GM12892 (cell line): Measurements from ENCODE around the gene ANK3.

Source experiments
- DNase-seq: peaks from one replicate; pipeline ENCODE4 v3.0.0; 2011; ENCODE audit not compliant: insufficient read length
- FAIRE-seq: peaks from 2 replicates; lab custom pipeline; 2011; peaks lifted over from hg19 to GRCh38; lab: Jason Lieb, UNC
- POLR2A ChIP-seq: IDR thresholded peaks from 2 replicates; pipeline ENCODE4 v1.6.1; 2011; ENCODE audit warnings: low read depth, low read length, control low read depth
- POLR2AphosphoS5 ChIP-seq: IDR thresholded peaks from 2 replicates; pipeline ENCODE4 v1.6.1; 2011; ENCODE audit warnings: low read depth, low read length, control low read depth
- TAF1 ChIP-seq: IDR thresholded peaks from 2 replicates; pipeline ENCODE4 v1.6.1; 2011; ENCODE audit warnings: low read depth, mild to moderate bottlenecking, control low read depth, low read length, borderline replicate concordance

ANK3 gene

DNA sequence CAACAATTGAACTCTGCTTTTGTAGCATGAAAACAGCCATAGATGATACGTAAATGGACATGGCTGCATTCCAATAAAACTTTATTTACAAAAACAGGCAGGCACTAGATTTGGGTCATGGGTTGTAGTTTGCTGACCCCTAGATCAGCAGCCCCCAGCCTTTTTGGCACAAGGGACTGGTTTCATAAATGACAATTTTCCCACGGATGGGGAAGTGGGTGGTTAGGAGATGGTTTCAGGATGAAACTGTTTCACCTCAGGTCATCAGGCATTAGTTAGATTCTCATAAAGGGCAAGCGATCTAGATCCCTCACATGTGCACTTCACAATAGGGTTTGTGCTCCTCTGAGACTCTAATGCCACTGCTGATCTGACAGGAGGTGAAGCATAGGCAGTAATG lies 16.5 kb upstream of the ANK3 start:
- FAIRE-seq (no peak), DNase-seq (no peak)
- no peak for TF ChIP-seq POLR2A
- no peak for TF ChIP-seq TAF1
- TF ChIP-seq POLR2AphosphoS5, result no peak

DNA sequence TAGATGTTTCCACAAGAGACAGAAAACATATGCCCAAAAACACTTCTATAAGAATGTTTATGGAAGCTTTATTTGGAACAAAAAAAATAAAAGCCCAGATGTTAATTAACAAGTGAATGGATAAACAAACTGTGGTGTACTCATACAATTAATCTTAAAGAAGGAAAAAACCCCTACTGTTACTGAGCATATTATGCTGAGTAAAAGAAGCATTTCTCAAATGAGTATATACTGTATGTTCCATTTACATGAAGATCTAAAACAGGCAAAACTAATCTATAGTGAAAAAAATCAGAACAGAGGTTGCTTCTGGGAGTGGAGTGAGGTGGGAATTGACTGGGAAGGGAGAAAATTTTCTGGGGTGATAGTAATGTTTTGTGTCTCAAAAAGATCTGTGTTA lies 15.5 kb upstream of the ANK3 start:
- DNase-seq (no peak), FAIRE-seq (no peak)
- TF ChIP-seq TAF1 (no peak), POLR2A (no peak), POLR2AphosphoS5 (no peak)

GRCh38 chr10:60403168-60403873 lies 13.6 kb upstream of the ANK3 start:
- DNase-seq, result no peak
- FAIRE-seq, result no peak
- no peak for TF ChIP-seq POLR2AphosphoS5
- TF ChIP-seq TAF1, result no peak
- TF ChIP-seq POLR2A, result no peak

DNA sequence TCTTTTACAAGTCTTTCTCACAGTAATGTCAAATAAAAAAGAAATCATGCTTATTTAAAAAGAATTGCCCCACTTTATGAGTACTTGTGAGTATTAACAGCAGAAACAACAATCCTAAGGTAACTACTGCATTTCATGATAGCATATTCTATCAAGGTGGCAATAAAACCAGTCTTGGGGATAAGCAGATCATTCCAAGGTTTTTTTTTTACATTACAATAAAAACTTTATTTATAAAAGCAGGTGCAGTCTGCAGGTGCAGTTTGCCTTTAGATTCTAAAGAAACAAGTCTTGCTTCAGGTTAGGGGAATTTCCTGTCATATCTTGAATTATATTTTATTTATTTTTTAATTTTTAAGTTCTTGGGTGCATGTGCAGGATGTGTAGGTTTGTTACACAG lies 10.7 kb upstream of the ANK3 start:
- TF ChIP-seq TAF1, result no peak
- TF ChIP-seq POLR2A, result no peak
- no peak for TF ChIP-seq POLR2AphosphoS5
- no peak for FAIRE-seq
- DNase-seq, result no peak

- DNase-seq (no peak), FAIRE-seq (no peak)
Observed at GRCh38 chr10:60399328-60399727, 9.7 kb upstream of the ANK3 start.

GRCh38 chr10:60397792-60398191 lies 8.1 kb upstream of the ANK3 start:
- DNase-seq, result no peak
- TF ChIP-seq POLR2A (no peak), POLR2AphosphoS5 (no peak), TAF1 (no peak)
- FAIRE-seq, result no peak

More at GRCh38 chr10:60399328-60399727, 9.7 kb upstream of the ANK3 start:
- TF ChIP-seq POLR2A (no peak), TAF1 (no peak), POLR2AphosphoS5 (no peak)

DNA sequence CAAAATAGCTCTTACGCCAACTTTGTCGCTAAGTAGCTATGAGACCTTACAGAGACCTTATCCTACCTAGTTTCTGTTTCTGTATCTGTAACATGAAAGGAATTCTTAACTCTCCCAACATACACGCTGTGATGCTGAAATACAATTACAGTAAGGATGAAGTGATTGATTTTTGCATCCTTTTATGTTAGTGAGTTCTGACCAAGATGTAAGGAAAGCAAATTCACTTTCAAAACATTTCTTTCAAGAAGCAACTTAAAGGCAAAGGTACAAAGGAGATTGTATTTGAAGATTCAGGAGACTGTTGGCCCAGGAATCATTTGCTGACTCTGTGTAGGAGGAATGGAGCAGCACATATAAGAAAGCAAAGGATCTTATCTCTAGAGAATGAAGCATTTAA lies 7.1 kb upstream of the ANK3 start:
- no peak for TF ChIP-seq POLR2AphosphoS5
- no peak for TF ChIP-seq POLR2A
- no peak for TF ChIP-seq TAF1
- DNase-seq (no peak), FAIRE-seq (peak; percentile 21)

GRCh38 chr10:60395711-60396110 lies 6.0 kb upstream of the ANK3 start:
- FAIRE-seq, result no peak

GRCh38 chr10:60394446-60394845 lies 4.8 kb upstream of the ANK3 start:
- FAIRE-seq (no peak), DNase-seq (no peak)
- TF ChIP-seq POLR2AphosphoS5 (no peak), TAF1 (no peak), POLR2A (no peak)

More at GRCh38 chr10:60395711-60396110, 6.0 kb upstream of the ANK3 start:
- DNase-seq, result no peak
- TF ChIP-seq TAF1, result no peak
- no peak for TF ChIP-seq POLR2A
- no peak for TF ChIP-seq POLR2AphosphoS5

DNA sequence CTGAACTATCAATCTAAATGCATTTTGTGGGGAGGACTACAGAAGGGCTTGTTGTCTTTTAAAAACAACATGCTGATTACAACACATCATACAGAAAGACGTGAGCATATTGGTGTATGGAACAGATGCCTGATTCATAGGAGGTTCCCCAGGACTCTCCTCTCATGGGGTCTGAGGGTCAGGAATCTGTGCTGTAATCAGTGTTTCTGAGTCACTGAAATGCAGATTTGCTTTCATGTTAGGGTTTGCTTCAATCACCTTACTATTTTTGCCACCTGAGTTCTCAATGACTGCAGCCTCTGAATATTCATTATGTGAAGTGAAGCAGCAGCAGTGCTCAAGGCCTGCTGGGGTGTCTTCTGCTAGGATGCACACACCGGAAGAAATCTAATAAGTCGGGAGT lies 550 bp upstream of the ANK3 start:
- TF ChIP-seq POLR2AphosphoS5 (no peak), POLR2A (no peak), TAF1 (no peak)
- DNase-seq (no peak), FAIRE-seq (no peak)

- TF ChIP-seq TAF1 (no peak), POLR2A (no peak), POLR2AphosphoS5 (no peak)
- FAIRE-seq (no peak), DNase-seq (no peak)
Observed at GRCh38 chr10:60388709-60389301, 870 bp downstream of the ANK3 start.
